Sigmoid colon (tissue), 7 donors: ENCODE data around the gene UST. TPM values are rescaled to one million over a fixed set of nuclear protein-coding genes. Genes with fewer than 3 reads are reported as not detected.

Source experiments
- DNase-seq: peaks from one replicate; pipeline ENCODE4 v3.0.0-alpha.2; 2019
- H3K27ac ChIP-seq, 4 donors: fragments of 200-600 bp; sonication (generic); one replicate each; pipeline ENCODE4 v1.5.1; 2016 to 2019; ENCODE audit warnings: mild to moderate bottlenecking in 1 of 4
- H3K27me3 ChIP-seq, 3 donors: fragments of 200-600 bp; sonication (generic); one replicate each; pipeline ENCODE4 v1.5.1; 2019; ENCODE audit warnings: mild to moderate bottlenecking in 1 of 3
- H3K36me3 ChIP-seq, 4 donors: fragments of 200-600 bp; sonication (generic); one replicate each; pipeline ENCODE4 v1.5.1; 2016 to 2019
- H3K4me1 ChIP-seq, 4 donors: fragments of 200-600 bp; sonication (generic); one replicate each; pipeline ENCODE4 v1.5.1; 2017 to 2019
- H3K4me3 ChIP-seq, 4 donors: fragments of 200-600 bp; sonication (generic); one replicate each; pipeline ENCODE4 v1.5.1; 2017 to 2019; ENCODE audit warnings: mild to moderate bottlenecking in 2 of 4, moderate library complexity in 1 of 4
- H3K9me3 ChIP-seq, 4 donors: fragments of 200-600 bp in 3 of 4; sonication (generic) in 3 of 4; one replicate each; pipeline versions ENCODE4 v1.5.1 to v1.6.1; 2013 to 2019
- EP300 ChIP-seq, 4 donors: sonication (generic); formaldehyde crosslinking; IDR thresholded peaks; one replicate each; pipeline ENCODE4 v1.6.1; 2017; ENCODE audit warnings: antibody characterized with exemption in 4 of 4
- POLR2A ChIP-seq, 2 donors: fragments of 450-650 bp; IDR thresholded peaks; one replicate each; pipeline ENCODE4 v1.6.1; 2016; ENCODE audit warnings: antibody characterized with exemption in 2 of 2, mild to moderate bottlenecking in 2 of 2, moderate library complexity in 2 of 2
- POLR2AphosphoS5 ChIP-seq, 4 donors: sonication (generic); formaldehyde crosslinking; IDR thresholded peaks; one replicate each; pipeline ENCODE4 v1.6.1; 2017; ENCODE audit warnings: antibody characterized with exemption in 4 of 4
- WGBS, 2 donors: extraction: QIAGEN DNeasy Blood & Tissue Kit; methylation state at CpG; one replicate each; pipeline ENCODE4 v1.1.7; 2013; 5-methylcytosine and 5-hydroxymethylcytosine counted together
- intact Hi-C: fragments of 100-400 bp; cut with DNase I; formaldehyde crosslinking; loops from one replicate; pipeline ENCODE4 v1.15.1; 2023
- polyA plus RNA-seq, 3 donors: library from polyadenylated mRNA; stranded (reverse); fragments of 200-250 nt; gene quantifications; one replicate each; pipeline ENCODE4 v1.2.3, GENCODE V29; 2013
- total RNA-seq, 4 donors: library from RNA; depleted of rRNA; stranded (reverse); fragments of >200 nt; gene quantifications; one replicate each; pipeline ENCODE4 v1.1.0, GENCODE V29; 2016
- TF ChIP-seq, protein P1 (sequence below), 4 experiments: fragments of 450-650 bp in 3 of 4; fragments of 200-600 bp in 1 of 4; IDR thresholded peaks; one replicate each; pipeline ENCODE4 v1.5.1; 2016 to 2019; ENCODE audit warnings: antibody characterized with exemption in 4 of 4, mild to moderate bottlenecking in 3 of 4, moderate library complexity in 2 of 4
- donor health status: healthy with polysubstance abuse.
- donor health status: Bipolar disorder and iron deficiency.
- donor health status: healthy.

The UST gene
- total and polyA plus RNA-seq, 7 donors: 0.46 to 35.2 (median 21.8) TPM

- Histone ChIP-seq H3K27ac (peak overlapping the region in 1 of 4 donors; percentile 20), H3K36me3 (no peaks in the 10 kb centered on the region), H3K4me1 (peaks cover 0 to 23% (median 20%) of the 10 kb centered on the region in 4 donors), H3K9me3 (no peaks in the 10 kb centered on the region), H3K4me3 (no peak overlapping the region), H3K27me3 (no peaks in the 10 kb centered on the region)
- intact Hi-C loops: loop anchor here (1.0 to 2.0 kb wide), 3 partner anchors 52 to 488 kb away; no protein-coding TSS in a partner anchor
- no peak for TF ChIP-seq POLR2A (IDR thresholded peaks at IDR 0.05)
- TF ChIP-seq, protein P1, sequence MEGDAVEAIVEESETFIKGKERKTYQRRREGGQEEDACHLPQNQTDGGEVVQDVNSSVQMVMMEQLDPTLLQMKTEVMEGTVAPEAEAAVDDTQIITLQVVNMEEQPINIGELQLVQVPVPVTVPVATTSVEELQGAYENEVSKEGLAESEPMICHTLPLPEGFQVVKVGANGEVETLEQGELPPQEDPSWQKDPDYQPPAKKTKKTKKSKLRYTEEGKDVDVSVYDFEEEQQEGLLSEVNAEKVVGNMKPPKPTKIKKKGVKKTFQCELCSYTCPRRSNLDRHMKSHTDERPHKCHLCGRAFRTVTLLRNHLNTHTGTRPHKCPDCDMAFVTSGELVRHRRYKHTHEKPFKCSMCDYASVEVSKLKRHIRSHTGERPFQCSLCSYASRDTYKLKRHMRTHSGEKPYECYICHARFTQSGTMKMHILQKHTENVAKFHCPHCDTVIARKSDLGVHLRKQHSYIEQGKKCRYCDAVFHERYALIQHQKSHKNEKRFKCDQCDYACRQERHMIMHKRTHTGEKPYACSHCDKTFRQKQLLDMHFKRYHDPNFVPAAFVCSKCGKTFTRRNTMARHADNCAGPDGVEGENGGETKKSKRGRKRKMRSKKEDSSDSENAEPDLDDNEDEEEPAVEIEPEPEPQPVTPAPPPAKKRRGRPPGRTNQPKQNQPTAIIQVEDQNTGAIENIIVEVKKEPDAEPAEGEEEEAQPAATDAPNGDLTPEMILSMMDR (IDR thresholded peaks at IDR 0.05): peak; percentile 49 to 73 (median 66)
- TF ChIP-seq POLR2AphosphoS5 (IDR thresholded peaks at IDR 0.05): peak in 1 of 4 donors; percentile 17
- no peak for TF ChIP-seq EP300 (IDR thresholded peaks at IDR 0.05)
- 6 to 18% methylated on average over 6 of the region's 6 CpGs for WGBS, 2 donors
- DNase-seq: peak; percentile 85
Observed at GRCh38 chr6:149028767-149029405, 282.1 kb downstream of the UST start.

DNA sequence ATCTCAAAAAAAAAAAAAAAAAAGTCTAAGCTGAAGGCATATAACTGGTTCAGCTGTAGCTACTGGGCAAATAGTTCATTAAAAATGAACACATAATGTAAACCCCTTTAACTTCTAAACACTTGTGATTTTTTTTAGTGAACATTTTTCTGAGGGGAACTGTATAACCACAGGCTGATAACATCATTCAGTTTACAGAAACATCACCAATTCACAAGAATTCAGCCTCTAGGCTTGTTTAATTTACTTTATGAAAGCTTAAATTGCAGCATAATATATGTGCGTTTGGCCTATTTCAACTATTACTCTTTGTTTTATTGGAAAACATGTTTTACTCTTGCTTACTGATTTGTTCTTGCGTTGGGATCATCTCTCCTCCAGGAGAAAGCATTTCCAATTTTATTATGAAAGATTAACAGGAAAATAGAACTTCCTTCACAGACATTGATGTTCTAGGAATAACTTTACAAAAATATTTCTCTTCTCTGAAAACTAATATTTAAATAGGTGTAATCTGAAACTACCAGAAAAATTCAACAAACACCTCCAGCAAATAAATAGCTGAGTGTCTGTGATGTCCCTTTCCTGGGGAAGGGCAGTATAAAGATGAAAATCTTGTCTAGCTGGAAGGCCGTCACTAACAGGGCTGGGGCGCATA lies 284.5 kb downstream of the UST start:
- 78 to 82% methylated on average over 4 of the region's 4 CpGs for WGBS, 2 donors
- H3K27me3 ChIP-seq: no peaks in the 10 kb centered on the region
- no peaks in the 10 kb centered on the region for H3K36me3 ChIP-seq
- no peak for DNase-seq
- H3K4me1 ChIP-seq: peaks cover 0 to 31% (median 21%) of the 10 kb centered on the region in 4 donors
- H3K9me3 ChIP-seq: no peaks in the 10 kb centered on the region
- H3K4me3 ChIP-seq: no peak overlapping the region
- H3K27ac ChIP-seq: peak overlapping the region in 2 of 4 donors; percentile 41 to 71
- no peak for TF ChIP-seq POLR2A (IDR thresholded peaks at IDR 0.05)
- no peak for TF ChIP-seq POLR2AphosphoS5 (IDR thresholded peaks at IDR 0.05)
- TF ChIP-seq EP300 (IDR thresholded peaks at IDR 0.05): no peak
- TF ChIP-seq, protein P1 (IDR thresholded peaks at IDR 0.05): no peak
- intact Hi-C loops: loop anchor here (5.0 kb wide), 1 partner anchor 286 kb away; the partner anchor contains the start of gene TAB2

DNA sequence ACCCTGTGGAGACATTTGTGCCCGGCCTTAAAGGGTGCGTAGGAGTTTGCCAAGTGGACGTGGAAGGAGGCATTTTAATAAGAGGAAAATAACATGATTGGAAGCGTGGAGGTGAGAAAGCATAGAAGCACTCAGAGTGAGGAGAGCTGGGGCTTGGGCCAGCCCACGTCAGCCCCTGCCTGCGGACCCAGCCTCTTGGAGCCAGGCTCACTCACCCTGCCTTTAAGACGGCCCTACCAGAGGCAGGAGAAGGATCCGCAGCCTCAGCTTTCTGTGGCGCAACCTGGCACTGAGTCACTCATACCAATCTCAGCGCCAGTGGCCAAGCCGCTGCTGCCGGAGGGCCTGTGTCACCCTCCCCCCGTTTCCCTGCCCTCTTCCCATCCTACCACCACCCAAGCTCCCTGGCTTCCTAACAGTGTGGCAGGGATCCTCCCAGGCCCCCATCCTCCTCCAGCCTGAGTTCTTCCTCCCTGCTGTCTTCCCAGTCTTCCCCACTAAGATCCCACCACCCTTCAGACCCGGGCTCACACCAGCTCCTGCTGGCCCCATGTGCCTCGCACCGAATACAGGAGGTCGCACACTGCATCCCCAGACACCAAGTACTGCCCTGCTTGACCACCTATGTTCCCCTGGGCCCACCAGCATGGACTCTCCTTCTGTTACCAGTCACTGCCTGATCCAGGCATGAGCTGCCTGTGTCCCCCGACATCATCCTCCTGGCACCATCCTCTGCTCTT lies 285.2 kb downstream of the UST start:
- 87 to 89% methylated on average over 18 of the region's 18 CpGs for WGBS, 2 donors
- no peak for TF ChIP-seq POLR2AphosphoS5 (IDR thresholded peaks at IDR 0.05)
- TF ChIP-seq POLR2A (IDR thresholded peaks at IDR 0.05): no peak
- TF ChIP-seq, protein P1 (IDR thresholded peaks at IDR 0.05): no peak
- no peak for TF ChIP-seq EP300 (IDR thresholded peaks at IDR 0.05)
- no peak for DNase-seq
- Histone ChIP-seq H3K9me3 (no peaks in the 10 kb centered on the region), H3K36me3 (no peaks in the 10 kb centered on the region), H3K4me3 (no peak overlapping the region), H3K4me1 (peaks cover 0 to 37% (median 25%) of the 10 kb centered on the region in 4 donors), H3K27ac (peak overlapping the region in 3 of 4 donors; percentile 22 to 71 (median 41)), H3K27me3 (no peaks in the 10 kb centered on the region)
- intact Hi-C loops: loop anchor here (5.0 kb wide), 1 partner anchor 285 kb away; the partner anchor contains the start of gene TAB2

- H3K36me3 ChIP-seq: no peaks in the 10 kb centered on the region
- TF ChIP-seq, protein P1 (IDR thresholded peaks at IDR 0.05): no peak
- TF ChIP-seq POLR2AphosphoS5 (IDR thresholded peaks at IDR 0.05) (no peak), EP300 (IDR thresholded peaks at IDR 0.05) (no peak), POLR2A (IDR thresholded peaks at IDR 0.05) (no peak)
- H3K4me1 ChIP-seq: peaks cover 0 to 43% (median 29%) of the 10 kb centered on the region in 4 donors
- H3K27ac ChIP-seq: peak overlapping the region in 3 of 4 donors; percentile 22 to 71 (median 41)
- 59 to 62% methylated on average over 8 of the region's 8 CpGs for WGBS, 2 donors
- H3K27me3 ChIP-seq: no peaks in the 10 kb centered on the region
- no peaks in the 10 kb centered on the region for H3K9me3 ChIP-seq
- no peak overlapping the region for H3K4me3 ChIP-seq
- intact Hi-C loops: loop anchor here (5.0 kb wide), 1 partner anchor 284 kb away; the partner anchor contains the start of gene TAB2
- no peak for DNase-seq
Observed at GRCh38 chr6:149032599-149033405, 286.0 kb downstream of the UST start.
